A673 (cell line): ENCODE data around the gene PIK3AP1.

ENCODE experiments used
- CTCF ChIP-seq: fragments of 300-800, 200-600 bp; sonication (generic); conservative IDR thresholded peaks from 2 replicates; pipeline ENCODE4 v1.5.1; 2017; ENCODE audit warnings: low read depth, mild to moderate bottlenecking, antibody characterized with exemption, low read length, moderate library complexity, mixed read lengths
- EZH2 ChIP-seq: fragments of 200-600 bp; sonication (generic); IDR thresholded peaks from 2 replicates; pipeline ENCODE4 v1.6.1; 2017; ENCODE audit warnings: borderline replicate concordance, low read depth, mild to moderate bottlenecking, mixed read lengths, antibody characterized with exemption, low read length; ENCODE audit not compliant: poor library complexity, severe bottlenecking

- TF ChIP-seq CTCF (no peak), EZH2 (no peak)
Observed at GRCh38 chr10:96666741-96667140, 53.6 kb downstream of the PIK3AP1 start.
